Activated T-helper 1 cell treated with anti-CD3 and anti-CD28 coated beads, Interleukin-12 subunit alpha, Interleukin-12 subunit beta, Interleukin-2, Interleukin-4 antibody, amounts not matched to agents 30 ng/mL and 10 ng/mL and 1 ng/mL, durations not matched to agents 14 hours and 24 hours and 36 hours (primary cell): ENCODE data around the gene KL. TPM values are rescaled to one million over a fixed set of nuclear protein-coding genes. Genes with fewer than 3 reads are reported as not detected.
A peak's percentile ranks its signal among the peaks of the same experiment; 100 is the strongest.

Experiments
- DNase-seq: peaks from one replicate; pipeline ENCODE4 v3.0.0; 2021; ENCODE audit warnings: low spot score
- H3K27ac Mint-ChIP-seq: one replicate; pipeline ENCODE4 v1.8.0; 2021; ENCODE audit warnings: mild to moderate bottlenecking, mixed read lengths
- H3K27me3 Mint-ChIP-seq: one replicate; pipeline ENCODE4 v1.8.0; 2022; ENCODE audit warnings: mild to moderate bottlenecking, moderate library complexity, mixed read lengths; ENCODE audit not compliant: insufficient read depth
- H3K36me3 Mint-ChIP-seq: one replicate; pipeline ENCODE4 v1.8.0; 2021; ENCODE audit warnings: low read depth, mixed read lengths
- H3K4me1 Mint-ChIP-seq: one replicate; pipeline ENCODE4 v1.8.0; 2021; ENCODE audit warnings: low read depth, mixed read lengths
- H3K4me3 Mint-ChIP-seq: one replicate; pipeline ENCODE4 v1.8.0; 2021; ENCODE audit warnings: mild to moderate bottlenecking, moderate library complexity, mixed read lengths
- H3K9me3 Mint-ChIP-seq: one replicate; pipeline ENCODE4 v1.8.0; 2021; ENCODE audit warnings: mixed read lengths
- intact Hi-C: fragments of 100-400 bp; cut with micrococcal nuclease; formaldehyde crosslinking; loops from one replicate; pipeline ENCODE4 v1.15.1; 2024
- total RNA-seq: library from RNA; stranded (reverse); gene quantifications from 2 replicates; pipeline ENCODE4 v1.2.3, GENCODE V29; 2022

The KL gene
- total RNA-seq, 1 donor from 2014 or later, result 0.49 TPM

DNA sequence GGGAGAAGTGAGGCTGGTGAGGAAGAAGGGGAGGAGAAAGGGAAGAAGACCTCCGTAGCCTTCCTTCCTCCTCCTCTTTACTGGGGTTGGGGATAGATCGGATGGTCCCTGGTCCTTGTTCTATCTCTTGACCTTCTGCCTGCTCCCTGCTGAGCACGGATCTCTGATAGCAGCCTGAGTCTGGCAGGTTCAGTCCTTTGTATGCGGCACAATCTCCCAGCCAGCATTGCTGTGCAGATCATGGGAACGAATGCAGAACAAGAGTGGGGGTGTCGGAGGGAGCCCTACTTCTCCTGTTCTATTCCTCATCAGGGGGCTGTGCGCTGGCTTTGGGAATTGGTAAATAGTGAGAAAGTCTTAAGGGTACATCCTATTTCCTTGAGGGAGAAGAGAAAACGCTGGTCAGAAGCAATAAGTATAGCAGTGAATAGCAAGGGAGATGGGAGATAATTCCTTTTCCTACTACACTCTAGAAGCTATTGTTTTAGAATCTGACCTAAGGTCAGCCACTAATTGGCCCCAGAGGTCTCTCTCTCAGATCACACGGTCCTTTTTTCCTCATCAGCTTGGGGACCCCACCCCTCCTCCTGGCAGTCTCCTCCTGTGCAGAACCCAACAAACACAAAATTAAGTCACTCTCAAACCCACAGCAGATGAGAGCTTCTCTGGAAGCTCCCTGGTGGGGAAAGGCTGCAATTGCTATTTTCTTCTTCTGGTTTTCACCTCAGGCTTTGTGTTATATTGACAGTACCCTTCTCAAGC lies 41.0 kb downstream of the KL start:
- Mint-ChIP-seq H3K27ac (no peak overlapping the region), H3K36me3 (no peaks in the 10 kb centered on the region), H3K4me3 (no peak overlapping the region), H3K9me3 (no peaks in the 10 kb centered on the region), H3K27me3 (no peaks in the 10 kb centered on the region), H3K4me1 (no peaks in the 10 kb centered on the region)
- no peak for DNase-seq
- intact Hi-C loops, result no loop called here

DNA sequence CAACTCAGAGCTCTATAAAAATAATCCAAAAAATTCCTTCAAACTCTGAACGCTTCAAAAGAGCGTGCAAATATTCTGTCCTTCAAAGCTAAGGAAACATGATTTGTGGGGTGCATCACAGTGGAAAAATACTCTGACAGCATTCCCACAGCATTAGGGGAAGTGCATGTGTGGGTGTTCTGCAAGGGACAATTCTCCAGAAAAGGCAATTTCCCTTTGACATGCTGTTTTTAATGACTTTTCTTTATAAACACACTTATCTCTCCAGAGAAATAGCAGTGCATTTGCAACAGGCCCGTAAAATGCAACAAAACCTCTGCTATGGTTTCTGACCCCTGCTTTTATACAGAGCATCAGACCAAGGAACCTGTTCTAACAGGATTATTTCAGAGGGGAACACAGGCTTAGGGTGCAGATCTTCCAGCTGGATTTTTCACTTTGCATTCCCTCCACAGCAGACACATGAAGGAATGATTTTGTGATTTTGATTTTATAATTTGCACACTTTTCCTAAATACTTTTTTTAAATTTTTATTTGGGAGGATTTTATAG lies 42.6 kb downstream of the KL start:
- Mint-ChIP-seq H3K9me3 (no peaks in the 10 kb centered on the region), H3K4me1 (no peaks in the 10 kb centered on the region), H3K36me3 (no peaks in the 10 kb centered on the region), H3K4me3 (no peak overlapping the region), H3K27ac (no peak overlapping the region), H3K27me3 (no peaks in the 10 kb centered on the region)
- intact Hi-C loops, result no loop called here
- DNase-seq, result no peak

DNA sequence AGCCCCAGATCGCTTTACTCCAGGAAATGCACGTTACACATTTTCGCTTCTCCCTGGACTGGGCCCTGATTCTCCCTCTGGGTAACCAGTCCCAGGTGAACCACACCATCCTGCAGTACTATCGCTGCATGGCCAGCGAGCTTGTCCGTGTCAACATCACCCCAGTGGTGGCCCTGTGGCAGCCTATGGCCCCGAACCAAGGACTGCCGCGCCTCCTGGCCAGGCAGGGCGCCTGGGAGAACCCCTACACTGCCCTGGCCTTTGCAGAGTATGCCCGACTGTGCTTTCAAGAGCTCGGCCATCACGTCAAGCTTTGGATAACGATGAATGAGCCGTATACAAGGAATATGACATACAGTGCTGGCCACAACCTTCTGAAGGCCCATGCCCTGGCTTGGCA lies 44.6 kb downstream of the KL start:
- H3K4me3 Mint-ChIP-seq, result no peak overlapping the region

DNA sequence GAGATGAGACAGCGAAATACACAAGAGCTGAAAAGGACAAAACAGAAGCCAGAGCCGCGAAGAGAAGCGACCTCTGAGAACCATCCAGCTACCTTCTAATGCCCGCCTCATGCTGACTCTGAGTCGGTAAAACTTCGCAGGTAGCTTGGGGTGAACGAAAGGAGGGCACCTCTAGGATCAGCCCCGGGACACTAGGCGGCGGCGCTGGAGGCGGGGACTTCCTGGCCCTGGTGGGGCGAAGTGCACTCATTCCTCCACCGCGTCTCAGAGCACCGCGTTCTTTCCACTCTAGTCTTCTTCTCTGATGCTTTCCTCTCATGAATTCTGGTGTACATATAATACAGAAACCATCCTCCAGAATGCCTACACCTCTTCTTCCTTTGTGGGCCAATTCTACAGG lies 50.1 kb downstream of the KL start:
- no peaks in the 10 kb centered on the region for H3K27me3 Mint-ChIP-seq
- no peak overlapping the region for H3K4me3 Mint-ChIP-seq
- DNase-seq, result no peak
- H3K36me3 Mint-ChIP-seq, result no peaks in the 10 kb centered on the region
- intact Hi-C loops, result no loop called here
- H3K27ac Mint-ChIP-seq, result no peak overlapping the region
- no peaks in the 10 kb centered on the region for H3K9me3 Mint-ChIP-seq
- H3K4me1 Mint-ChIP-seq, result peaks cover 19% of the 10 kb centered on the region

More for the DNA sequence above, 44.6 kb downstream of the KL start:
- intact Hi-C loops, result no loop called here
- Mint-ChIP-seq H3K27ac (no peak overlapping the region), H3K36me3 (no peaks in the 10 kb centered on the region), H3K9me3 (no peaks in the 10 kb centered on the region), H3K4me1 (no peaks in the 10 kb centered on the region), H3K27me3 (no peaks in the 10 kb centered on the region)
- no peak for DNase-seq

DNA sequence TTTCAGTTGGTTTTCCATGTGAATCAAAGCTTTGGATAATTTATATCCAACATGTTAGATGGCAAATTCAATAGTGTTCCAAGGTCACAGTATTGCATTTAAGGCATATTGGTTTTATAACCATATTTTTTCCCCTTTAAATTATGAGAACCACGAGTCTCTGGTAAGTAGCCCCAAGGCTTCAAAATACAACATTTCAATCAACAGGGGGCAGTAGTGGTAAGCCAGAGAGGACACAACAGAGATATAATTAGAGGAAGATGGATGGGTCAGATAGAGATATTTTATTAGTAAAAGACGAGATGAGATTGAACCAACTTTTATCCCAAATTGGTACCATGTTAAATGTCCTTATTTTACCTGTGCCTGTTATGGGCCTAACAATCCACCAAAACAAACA lies 53.1 kb downstream of the KL start:
- H3K36me3 Mint-ChIP-seq, result peaks cover 3% of the 10 kb centered on the region
- DNase-seq, result no peak
- H3K9me3 Mint-ChIP-seq, result no peaks in the 10 kb centered on the region
- no peaks in the 10 kb centered on the region for H3K27me3 Mint-ChIP-seq
- H3K4me3 Mint-ChIP-seq, result no peak overlapping the region
- peaks cover 35% of the 10 kb centered on the region for H3K4me1 Mint-ChIP-seq
- no peak overlapping the region for H3K27ac Mint-ChIP-seq
- intact Hi-C loops, result no loop called here

DNA sequence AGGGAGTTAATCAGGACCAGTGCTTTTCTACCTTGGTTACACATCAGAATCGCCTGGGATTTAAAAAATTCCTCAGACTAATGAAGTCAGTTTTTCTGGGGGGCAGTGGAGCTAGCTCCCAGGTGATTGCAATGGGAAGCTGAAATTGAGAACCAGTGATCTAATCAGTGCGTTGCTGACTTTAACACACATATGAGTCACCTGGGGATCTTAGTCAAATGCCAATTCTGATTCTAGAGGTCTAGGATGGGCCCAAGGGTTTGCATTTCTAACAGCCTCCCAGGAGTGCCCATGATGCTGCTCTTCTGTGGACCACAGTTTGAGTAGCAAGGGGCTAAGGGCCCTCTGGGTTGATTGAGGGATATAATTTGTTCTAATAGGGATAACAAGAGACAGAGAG lies 54.5 kb downstream of the KL start:
- intact Hi-C loops, result loop anchor here (5.0 to 10.0 kb wide), 2 partner anchors 472 to 654 kb away; no protein-coding TSS in a partner anchor
- Mint-ChIP-seq H3K4me1 (peaks cover 35% of the 10 kb centered on the region), H3K4me3 (no peak overlapping the region)

DNA sequence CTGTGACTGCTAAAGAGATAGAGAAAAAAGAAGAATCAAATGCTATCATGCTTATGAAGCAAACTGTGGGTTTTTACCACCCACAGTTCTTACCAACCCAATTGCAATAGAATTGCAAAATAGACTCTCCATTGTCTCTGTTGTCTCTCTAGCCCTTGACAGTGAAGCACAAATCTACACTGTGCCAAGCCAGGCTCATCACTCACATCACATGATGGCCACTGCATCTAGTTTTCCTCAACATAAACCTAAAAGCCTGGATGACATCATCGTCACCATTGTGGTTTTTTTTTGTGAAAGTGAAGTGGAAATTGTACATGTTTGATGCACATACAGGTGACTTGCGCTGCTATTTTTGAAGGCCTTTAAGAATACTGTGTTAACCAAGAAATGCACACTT lies 56.1 kb downstream of the KL start:
- no peak overlapping the region for H3K4me3 Mint-ChIP-seq
- peaks cover 3% of the 10 kb centered on the region for H3K36me3 Mint-ChIP-seq
- peak overlapping the region; percentile 55 for H3K27ac Mint-ChIP-seq
- H3K9me3 Mint-ChIP-seq, result no peaks in the 10 kb centered on the region
- intact Hi-C loops, result loop anchor here (2.0 to 10.0 kb wide), 4 partner anchors 75 to 653 kb away; no protein-coding TSS in a partner anchor
- no peaks in the 10 kb centered on the region for H3K27me3 Mint-ChIP-seq
- peak; percentile 3 for DNase-seq
- H3K4me1 Mint-ChIP-seq, result peaks cover 35% of the 10 kb centered on the region

More for the DNA sequence above, 54.5 kb downstream of the KL start:
- Mint-ChIP-seq H3K36me3 (peaks cover 3% of the 10 kb centered on the region), H3K27ac (no peak overlapping the region), H3K27me3 (no peaks in the 10 kb centered on the region), H3K9me3 (no peaks in the 10 kb centered on the region)
- no peak for DNase-seq

DNA sequence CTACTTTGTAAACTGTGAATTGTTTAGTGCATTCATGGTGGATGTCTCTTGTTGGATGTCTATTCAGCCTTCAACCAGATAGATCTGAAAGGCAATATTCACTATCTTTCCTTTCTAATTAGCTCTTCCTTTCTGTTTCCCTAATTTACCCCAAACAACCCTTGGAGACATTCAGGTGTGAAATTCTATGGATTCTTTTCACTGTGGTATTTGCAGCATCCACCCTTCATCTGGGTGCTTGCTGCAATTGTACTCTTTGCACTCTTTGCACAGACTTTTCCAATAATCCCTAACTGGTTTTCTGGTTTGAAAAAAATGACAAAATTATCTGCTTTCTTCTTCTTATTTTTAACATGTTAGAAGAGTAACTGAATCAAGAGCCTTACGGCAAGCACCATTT lies 56.5 kb downstream of the KL start:
- Mint-ChIP-seq H3K4me3 (no peak overlapping the region), H3K4me1 (peaks cover 35% of the 10 kb centered on the region), H3K9me3 (no peaks in the 10 kb centered on the region), H3K27me3 (no peaks in the 10 kb centered on the region), H3K27ac (no peak overlapping the region), H3K36me3 (peaks cover 3% of the 10 kb centered on the region)
- no peak for DNase-seq
- intact Hi-C loops, result loop anchor here (2.0 to 10.0 kb wide), 4 partner anchors 74 to 652 kb away; no protein-coding TSS in a partner anchor

DNA sequence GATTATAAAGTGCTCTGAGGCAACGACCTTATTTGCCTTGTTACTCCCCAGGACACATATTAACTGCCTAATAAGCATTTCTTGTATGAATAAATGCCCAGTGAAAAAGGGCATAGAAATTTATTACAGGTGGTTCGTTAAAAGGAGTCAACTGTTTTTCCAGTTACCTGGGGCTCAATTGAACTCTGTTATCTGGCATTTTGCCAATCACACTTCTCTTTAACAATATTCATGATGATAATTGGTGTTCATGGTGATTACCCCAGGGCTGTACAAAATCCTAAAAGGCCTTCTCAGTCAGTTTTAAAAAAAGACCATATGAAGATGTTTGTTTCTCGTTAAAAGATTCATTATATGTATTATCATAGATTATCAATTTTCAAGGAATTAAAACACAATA lies 57.1 kb downstream of the KL start:
- Mint-ChIP-seq H3K4me3 (no peak overlapping the region), H3K9me3 (no peaks in the 10 kb centered on the region), H3K27ac (no peak overlapping the region), H3K4me1 (peaks cover 35% of the 10 kb centered on the region), H3K27me3 (no peaks in the 10 kb centered on the region), H3K36me3 (peaks cover 3% of the 10 kb centered on the region)
- intact Hi-C loops, result loop anchor here (2.0 to 10.0 kb wide), 4 partner anchors 73 to 651 kb away; no protein-coding TSS in a partner anchor
- no peak for DNase-seq

DNA sequence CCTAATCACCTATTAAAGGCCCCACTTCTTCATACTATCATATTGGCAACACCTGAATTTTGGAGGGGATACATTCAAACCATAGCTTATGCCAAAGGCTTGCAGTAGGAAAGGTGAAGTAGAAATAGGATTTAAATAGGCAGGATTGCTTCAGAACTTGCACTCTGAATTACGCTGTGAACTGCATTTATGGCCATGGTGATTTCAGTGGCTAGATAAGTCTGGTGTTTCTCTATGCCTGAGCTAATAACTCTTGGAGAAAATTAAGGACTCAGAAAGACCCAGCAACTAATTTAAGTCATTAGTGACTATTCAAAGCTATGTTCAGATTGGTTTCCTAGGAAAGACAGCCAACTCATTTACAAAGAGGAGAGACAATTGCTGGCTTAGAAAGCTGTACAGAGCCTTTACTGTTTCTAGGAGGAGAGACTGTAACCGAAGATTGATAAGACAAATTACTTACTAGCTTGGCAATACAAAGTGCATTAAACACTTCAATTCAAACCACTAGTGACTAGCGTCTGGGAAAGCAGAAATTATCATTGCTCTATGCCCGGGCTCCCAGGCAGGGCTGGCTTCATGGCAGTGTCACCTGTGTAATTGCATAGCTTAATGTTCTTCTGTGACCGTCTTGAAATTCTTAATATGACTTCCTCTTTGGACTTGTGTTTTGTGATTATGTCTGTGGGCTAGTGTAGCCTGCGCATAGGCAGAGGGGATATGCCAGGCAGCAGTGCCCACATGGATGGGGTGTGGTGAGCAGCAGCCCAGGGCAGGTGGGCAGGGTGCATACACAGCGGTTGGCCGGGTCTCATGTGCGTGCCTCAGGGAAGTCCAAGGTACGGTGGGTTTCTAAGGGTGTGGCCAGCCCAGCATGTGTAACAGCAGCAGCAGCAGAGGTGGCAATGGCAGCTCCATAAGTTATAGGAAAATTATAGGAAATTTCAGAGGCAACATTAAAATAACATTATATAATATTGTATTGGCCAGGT lies 60.1 kb downstream of the KL start:
- H3K27me3 Mint-ChIP-seq, result peaks cover 7% of the 10 kb centered on the region
- no peak for DNase-seq
- peaks cover 28% of the 10 kb centered on the region for H3K4me1 Mint-ChIP-seq
- no peak overlapping the region for H3K27ac Mint-ChIP-seq
- H3K9me3 Mint-ChIP-seq, result no peaks in the 10 kb centered on the region
- peaks cover 3% of the 10 kb centered on the region for H3K36me3 Mint-ChIP-seq
- no peak overlapping the region for H3K4me3 Mint-ChIP-seq
- intact Hi-C loops, result loop anchor here (10.0 kb wide), 1 partner anchor 649 kb away; no protein-coding TSS in a partner anchor

DNA sequence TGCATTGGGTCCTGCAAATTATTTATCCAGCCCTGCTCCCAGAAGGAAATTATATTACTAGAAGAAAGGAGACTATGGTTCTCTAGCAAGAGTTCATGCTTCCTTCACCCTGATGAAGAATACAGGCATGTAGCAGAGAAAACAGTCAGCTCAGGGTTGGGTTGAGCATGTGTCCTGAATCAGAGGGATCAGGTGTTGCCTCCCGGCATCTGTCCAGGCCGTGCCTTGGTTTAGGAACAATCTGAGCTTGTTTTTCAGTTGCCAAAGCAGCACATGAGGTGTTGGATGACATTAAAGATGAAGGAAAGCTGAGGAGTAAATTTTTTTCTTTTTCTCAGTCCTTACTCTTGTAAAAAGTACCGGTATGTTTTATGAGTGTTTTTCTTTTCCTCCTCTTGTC lies 62.0 kb downstream of the KL start:
- Mint-ChIP-seq H3K36me3 (no peaks in the 10 kb centered on the region), H3K9me3 (no peaks in the 10 kb centered on the region), H3K4me3 (no peak overlapping the region), H3K27ac (no peak overlapping the region), H3K27me3 (peaks cover 7% of the 10 kb centered on the region), H3K4me1 (peaks cover 15% of the 10 kb centered on the region)
- intact Hi-C loops, result loop anchor here (10.0 kb wide), 1 partner anchor 647 kb away; no protein-coding TSS in a partner anchor
- DNase-seq, result no peak

DNA sequence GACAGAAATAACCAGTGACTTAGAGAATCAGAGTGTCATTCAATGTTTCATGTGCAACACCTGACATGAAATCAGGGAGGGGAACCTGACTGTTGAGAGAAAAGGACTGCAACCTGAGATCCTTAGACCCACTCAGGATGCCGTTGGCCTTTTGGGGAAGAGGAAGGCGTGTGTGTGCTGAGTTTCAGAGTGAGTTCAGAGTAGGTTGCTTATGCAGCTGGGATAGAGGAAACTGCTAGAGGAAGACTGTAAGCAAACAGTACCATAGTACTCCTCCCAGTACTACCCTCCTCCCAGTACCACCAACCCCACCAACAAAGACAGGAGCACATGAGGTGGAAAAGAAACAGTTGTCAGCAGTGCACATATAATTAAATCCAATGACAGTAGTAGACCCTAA lies 63.7 kb downstream of the KL start:
- Mint-ChIP-seq H3K27me3 (peaks cover 8% of the 10 kb centered on the region), H3K4me1 (peaks cover 13% of the 10 kb centered on the region), H3K4me3 (no peak overlapping the region), H3K36me3 (no peaks in the 10 kb centered on the region), H3K9me3 (no peaks in the 10 kb centered on the region), H3K27ac (no peak overlapping the region)
- no peak for DNase-seq
- intact Hi-C loops, result loop anchor here (10.0 kb wide), 2 partner anchors 535 to 645 kb away; no protein-coding TSS in a partner anchor
